Fibroblast of skin of left quadriceps (primary cell): ENCODE results near the gene MRGPRD.

Experiments
- DNase-seq, 2 experiments: peaks; one replicate each; pipeline ENCODE4 v3.0.0-alpha.2; 2013; ENCODE audit warnings: low read depth in 2 of 2

MRGPRD gene

GRCh38 chr11:68968306-68969250 lies 12.2 kb downstream of the MRGPRD start:
- no peak for DNase-seq

- no peak for DNase-seq
These were observed 13.6 kb downstream of the MRGPRD start for GRCh38 chr11:68966894-68967780.

GRCh38 chr11:68965901-68966853 lies 14.6 kb downstream of the MRGPRD start:
- no peak for DNase-seq

GRCh38 chr11:68963779-68964178 lies 17.0 kb downstream of the MRGPRD start:
- DNase-seq: no peak

GRCh38 chr11:68962527-68963250 lies 18.1 kb downstream of the MRGPRD start:
- DNase-seq: no peak

- DNase-seq: no peak
These were observed 19.5 kb downstream of the MRGPRD start for GRCh38 chr11:68961245-68961644.

GRCh38 chr11:68960294-68961071 lies 20.3 kb downstream of the MRGPRD start:
- no peak for DNase-seq

- no peak for DNase-seq
These were observed 21.1 kb downstream of the MRGPRD start for GRCh38 chr11:68959465-68960293.

- DNase-seq: no peak
These were observed 22.6 kb downstream of the MRGPRD start for GRCh38 chr11:68958211-68958610.

- no peak for DNase-seq
These were observed 24.1 kb downstream of the MRGPRD start for GRCh38 chr11:68956547-68957254.

GRCh38 chr11:68956142-68956541 lies 24.6 kb downstream of the MRGPRD start:
- DNase-seq: no peak

GRCh38 chr11:68955607-68955958 lies 25.2 kb downstream of the MRGPRD start:
- no peak for DNase-seq

GRCh38 chr11:68954836-68955606 lies 25.8 kb downstream of the MRGPRD start:
- DNase-seq: no peak

GRCh38 chr11:68950762-68951161 lies 30.0 kb downstream of the MRGPRD start:
- no peak for DNase-seq

GRCh38 chr11:68950270-68950669 lies 30.5 kb downstream of the MRGPRD start:
- no peak for DNase-seq

GRCh38 chr11:68948935-68949334 lies 31.9 kb downstream of the MRGPRD start:
- no peak for DNase-seq

- peak; percentile 38 to 40 for DNase-seq
These were observed 32.3 kb downstream of the MRGPRD start for GRCh38 chr11:68948496-68948895.

GRCh38 chr11:68947151-68947550 lies 33.6 kb downstream of the MRGPRD start:
- no peak for DNase-seq
